Natural killer cell (primary cell): Measurements from ENCODE around the gene HYAL2. TPM values are rescaled to one million over a fixed set of nuclear protein-coding genes. Genes with fewer than 3 reads are reported as not detected.

Source experiments
- ATAC-seq, 3 donors: fragments of 150-1000 bp in 2 of 3; fragments of 200-7000 bp in 1 of 3; cut with Tn5 transposase; 1 replicate in 1 of 3; 2 replicates in 2 of 3; pipeline ENCODE4 v1.10.0; 2021; ENCODE audit warnings: mild to moderate bottlenecking in 2 of 3, moderate library complexity in 2 of 3
- DNase-seq, 2 donors: peaks; one replicate each; pipeline versions ENCODE4 v3.0.0 to v3.0.0-alpha.2; 2013 to 2021; ENCODE audit warnings: mixed read lengths in 1 of 2
- H3K27ac ChIP-seq: one replicate; pipeline ENCODE4 v1.5.1; 2013; ENCODE audit warnings: mild to moderate bottlenecking, low read length
- H3K27me3 ChIP-seq: one replicate; pipeline ENCODE4 v1.6.1; 2013; ENCODE audit warnings: low read length; ENCODE audit not compliant: control insufficient read depth, insufficient read depth
- H3K36me3 ChIP-seq: one replicate; pipeline ENCODE4 v1.6.1; 2013; ENCODE audit warnings: low read length; ENCODE audit not compliant: control insufficient read depth, insufficient read depth
- H3K4me1 ChIP-seq: one replicate; pipeline ENCODE4 v1.6.1; 2013; ENCODE audit warnings: low read length; ENCODE audit not compliant: control insufficient read depth, insufficient read depth
- H3K4me3 ChIP-seq: one replicate; pipeline ENCODE4 v1.5.1; 2013; ENCODE audit warnings: low read length
- H3K9me3 ChIP-seq: one replicate; pipeline ENCODE4 v1.6.1; 2013; ENCODE audit warnings: low read length; ENCODE audit not compliant: control insufficient read depth, insufficient read depth
- H3K27ac Mint-ChIP-seq, 2 donors: one replicate each; pipeline ENCODE4 v1.8.0; 2022; ENCODE audit warnings: mild to moderate bottlenecking in 2 of 2, mixed read lengths in 2 of 2, moderate library complexity in 1 of 2
- H3K27me3 Mint-ChIP-seq, 2 donors: one replicate each; pipeline ENCODE4 v1.8.0; 2022; ENCODE audit warnings: low read depth in 2 of 2, mixed read lengths in 2 of 2
- H3K36me3 Mint-ChIP-seq: one replicate; pipeline ENCODE4 v1.8.0; 2022; ENCODE audit warnings: mixed read lengths
- H3K4me1 Mint-ChIP-seq, 2 donors: one replicate each; pipeline ENCODE4 v1.8.0; 2022; ENCODE audit warnings: mixed read lengths in 2 of 2
- H3K4me3 Mint-ChIP-seq: one replicate; pipeline ENCODE4 v1.8.0; 2022; ENCODE audit warnings: mild to moderate bottlenecking, moderate library complexity, mixed read lengths
- H3K9me3 Mint-ChIP-seq, 2 donors: one replicate each; pipeline ENCODE4 v1.8.0; 2022; ENCODE audit warnings: mixed read lengths in 2 of 2
- WGBS: methylation state at CpG from one replicate; pipeline ENCODE4 v1.1.7; 2013; ENCODE audit warnings: missing lambda C conversion rate; ENCODE audit not compliant: insufficient coverage; 5-methylcytosine and 5-hydroxymethylcytosine counted together
- intact Hi-C: fragments of 100-400 bp; cut with micrococcal nuclease; formaldehyde crosslinking; loops from one replicate; pipeline ENCODE4 v1.14.2; 2022
- total RNA-seq, 4 donors: library from RNA; stranded (reverse); fragments of 120-200 nt in 1 of 4; gene quantifications; one replicate each; pipeline versions ENCODE4 v1.2.3 to v1.2.4, GENCODE V29; 2013 to 2022
- TF ChIP-seq, protein P1 (sequence below): fragments of 200-600 bp; IDR thresholded peaks from one replicate; pipeline ENCODE4 v1.8.0; 2022; ENCODE audit warnings: antibody characterized with exemption

Gene HYAL2
- total RNA-seq, 3 donors from 2014 or later (not counting 1 experiment from before 2014, with no cell fraction given): 1.2 to 3.7 (median 3.1) TPM

DNA sequence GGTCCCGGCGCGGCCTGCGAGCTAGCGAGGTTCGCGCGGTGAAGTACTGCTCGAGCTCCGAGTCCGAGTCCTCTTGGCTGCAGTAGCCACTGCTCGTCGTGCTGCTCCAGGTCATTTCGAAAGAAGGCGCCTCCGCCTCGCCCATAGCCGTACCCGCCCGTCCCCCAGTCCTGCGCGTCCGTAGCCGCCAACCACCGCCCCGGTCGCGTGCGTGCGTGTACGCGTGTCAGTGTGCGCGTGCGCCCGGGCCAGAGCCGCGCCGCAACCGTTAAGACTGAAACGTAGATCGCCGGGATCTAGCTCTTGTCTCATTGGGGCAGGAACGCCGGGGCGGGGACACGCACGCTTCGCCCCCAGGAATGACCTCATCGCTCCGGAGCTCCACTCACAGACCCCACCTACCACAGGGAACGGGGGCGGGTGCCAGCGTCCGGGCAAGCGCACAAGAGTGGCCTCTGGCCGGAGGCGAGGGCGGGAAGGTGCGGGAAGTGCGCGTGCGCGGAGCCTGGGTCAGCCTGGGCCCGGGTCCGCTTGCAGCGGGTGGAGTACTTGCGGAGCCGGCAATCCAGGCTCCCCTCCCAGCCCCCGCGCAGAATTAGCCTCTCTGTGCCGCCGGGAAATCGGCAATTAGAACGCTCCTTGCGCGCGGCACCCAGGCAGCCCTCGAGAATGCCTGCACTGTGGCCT lies 14.8 kb upstream of the HYAL2 start:
- Histone ChIP-seq H3K27ac (peak overlapping the region; percentile 93), H3K4me1 (peaks cover 76% of the 10 kb centered on the region), H3K4me3 (peak overlapping the region; percentile 80), H3K27me3 (no peaks in the 10 kb centered on the region), H3K9me3 (no peaks in the 10 kb centered on the region), H3K36me3 (peaks cover 14% of the 10 kb centered on the region)
- ATAC-seq (peak; percentile 67 to 80 (median 70)), DNase-seq (peak; percentile 85 to 97)
- H3K27ac Mint-ChIP-seq: peak overlapping the region; percentile 93 to 96
- TF ChIP-seq, protein P1, sequence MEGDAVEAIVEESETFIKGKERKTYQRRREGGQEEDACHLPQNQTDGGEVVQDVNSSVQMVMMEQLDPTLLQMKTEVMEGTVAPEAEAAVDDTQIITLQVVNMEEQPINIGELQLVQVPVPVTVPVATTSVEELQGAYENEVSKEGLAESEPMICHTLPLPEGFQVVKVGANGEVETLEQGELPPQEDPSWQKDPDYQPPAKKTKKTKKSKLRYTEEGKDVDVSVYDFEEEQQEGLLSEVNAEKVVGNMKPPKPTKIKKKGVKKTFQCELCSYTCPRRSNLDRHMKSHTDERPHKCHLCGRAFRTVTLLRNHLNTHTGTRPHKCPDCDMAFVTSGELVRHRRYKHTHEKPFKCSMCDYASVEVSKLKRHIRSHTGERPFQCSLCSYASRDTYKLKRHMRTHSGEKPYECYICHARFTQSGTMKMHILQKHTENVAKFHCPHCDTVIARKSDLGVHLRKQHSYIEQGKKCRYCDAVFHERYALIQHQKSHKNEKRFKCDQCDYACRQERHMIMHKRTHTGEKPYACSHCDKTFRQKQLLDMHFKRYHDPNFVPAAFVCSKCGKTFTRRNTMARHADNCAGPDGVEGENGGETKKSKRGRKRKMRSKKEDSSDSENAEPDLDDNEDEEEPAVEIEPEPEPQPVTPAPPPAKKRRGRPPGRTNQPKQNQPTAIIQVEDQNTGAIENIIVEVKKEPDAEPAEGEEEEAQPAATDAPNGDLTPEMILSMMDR: no peak
- peak overlapping the region; percentile 98 for H3K4me3 Mint-ChIP-seq
- no peaks in the 10 kb centered on the region for H3K9me3 Mint-ChIP-seq
- H3K27me3 Mint-ChIP-seq: no peaks in the 10 kb centered on the region
- peaks cover 57 to 86% of the 10 kb centered on the region in 2 donors for H3K4me1 Mint-ChIP-seq
- peaks cover 13% of the 10 kb centered on the region for H3K36me3 Mint-ChIP-seq
- intact Hi-C loops: loop anchor here (2.0 to 5.0 kb wide), 2 partner anchors 17 to 40 kb away; partner anchors contain the start of genes HYAL3 and NAA80
- under 1% methylated on average over 79 of the region's 79 CpGs for WGBS

DNA sequence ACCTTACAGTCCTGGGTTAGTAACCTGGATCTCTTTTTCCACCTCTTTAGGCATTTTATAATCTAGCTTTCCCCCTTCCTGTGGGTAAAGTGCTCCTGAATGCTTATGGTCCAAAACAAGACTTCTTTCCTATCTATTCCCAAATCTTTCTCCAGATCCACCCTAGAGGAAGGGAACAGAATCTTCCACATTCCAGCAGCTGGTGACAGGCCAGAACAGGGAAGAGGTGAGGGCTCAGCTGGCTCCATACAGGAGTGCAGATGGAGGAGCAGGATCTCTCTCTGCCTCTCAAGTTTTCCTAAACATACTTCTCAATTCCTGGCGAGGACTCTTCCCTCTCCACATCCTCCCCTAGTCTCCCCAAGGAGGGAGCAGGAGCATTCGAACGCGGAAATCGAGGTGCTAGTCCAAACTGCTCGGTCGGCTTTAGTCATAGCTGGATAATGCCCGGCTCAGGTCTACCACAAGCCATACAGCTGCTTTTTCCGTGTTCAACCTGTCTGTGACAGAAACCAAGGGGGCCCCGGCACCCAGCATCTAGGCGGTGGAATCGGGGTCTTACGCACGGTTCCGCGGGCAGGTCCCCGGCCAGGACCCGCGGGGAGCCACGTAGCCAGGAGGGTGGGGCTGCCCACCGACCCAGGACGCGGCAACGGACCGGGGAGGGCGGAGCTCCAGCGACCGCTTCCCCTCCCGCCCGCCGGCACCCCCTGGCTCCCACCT lies 14.1 kb upstream of the HYAL2 start:
- peaks cover 13% of the 10 kb centered on the region for H3K36me3 Mint-ChIP-seq
- 3% methylated on average over 31 of the region's 31 CpGs for WGBS

GRCh38 chr3:50334339-50335075 lies 12.0 kb upstream of the HYAL2 start:
- 80% methylated on average over 5 of the region's 5 CpGs for WGBS
- intact Hi-C loops: loop anchor here (5.0 kb wide), 1 partner anchor 37 kb away; the partner anchor contains the start of genes HYAL3 and NAA80
- Mint-ChIP-seq H3K27me3 (no peaks in the 10 kb centered on the region), H3K27ac (peak overlapping the region; percentile 88 to 93), H3K36me3 (peaks cover 9% of the 10 kb centered on the region), H3K9me3 (no peaks in the 10 kb centered on the region), H3K4me1 (peaks cover 47 to 66% of the 10 kb centered on the region in 2 donors), H3K4me3 (peak overlapping the region; percentile 63)
- ATAC-seq: no peak
- H3K9me3 ChIP-seq: no peaks in the 10 kb centered on the region
- peaks cover 43% of the 10 kb centered on the region for H3K36me3 ChIP-seq
- DNase-seq: no peak
- peak overlapping the region; percentile 69 for H3K27ac ChIP-seq
- peaks cover 68% of the 10 kb centered on the region for H3K4me1 ChIP-seq
- H3K4me3 ChIP-seq: no peak overlapping the region
- TF ChIP-seq, protein P1: no peak
- no peaks in the 10 kb centered on the region for H3K27me3 ChIP-seq

More for the DNA sequence above, 14.1 kb upstream of the HYAL2 start:
- DNase-seq (no peak), ATAC-seq (peak in 2 of 3 donors; percentile 1 to 4)
- Mint-ChIP-seq H3K4me3 (peak overlapping the region; percentile 98), H3K27me3 (no peaks in the 10 kb centered on the region), H3K27ac (peak overlapping the region; percentile 93 to 96), H3K9me3 (no peaks in the 10 kb centered on the region), H3K4me1 (peaks cover 57 to 83% of the 10 kb centered on the region in 2 donors)
- peak overlapping the region; percentile 80 for H3K4me3 ChIP-seq
- no peaks in the 10 kb centered on the region for H3K27me3 ChIP-seq
- TF ChIP-seq, protein P1: no peak
- no peaks in the 10 kb centered on the region for H3K9me3 ChIP-seq
- H3K4me1 ChIP-seq: peaks cover 74% of the 10 kb centered on the region
- H3K36me3 ChIP-seq: peaks cover 21% of the 10 kb centered on the region
- intact Hi-C loops: loop anchor here (2.0 to 5.0 kb wide), 2 partner anchors 16 to 39 kb away; partner anchors contain the start of genes HYAL3 and NAA80
- H3K27ac ChIP-seq: peak overlapping the region; percentile 93
